Mucosa of rectum (tissue), 2 donors: ENCODE measurements around the gene MCL1.
"Not testable (repeated sequence)": the region's sequence is repeated elsewhere in the genome, so short reads cannot be mapped to it uniquely, and the experiment has no call there.

Experiments
- H3K27ac ChIP-seq, 2 donors: one replicate each; pipeline ENCODE4 v1.7.0; 2013; ENCODE audit warnings: inconsistent platforms in 2 of 2, low read depth in 2 of 2, low read length in 2 of 2
- H3K27me3 ChIP-seq, 2 donors: one replicate each; pipeline ENCODE4 v1.7.0; 2013; ENCODE audit warnings: low read length in 2 of 2; ENCODE audit not compliant: control insufficient read depth in 2 of 2, insufficient read depth in 2 of 2
- H3K36me3 ChIP-seq, 2 donors: one replicate each; pipeline ENCODE4 v1.7.0; 2013; ENCODE audit warnings: low read length in 2 of 2; ENCODE audit not compliant: control insufficient read depth in 2 of 2, insufficient read depth in 2 of 2
- H3K4me1 ChIP-seq, 2 donors: one replicate each; pipeline ENCODE4 v1.7.0; 2013; ENCODE audit warnings: low read length in 2 of 2, mild to moderate bottlenecking in 1 of 2; ENCODE audit not compliant: control insufficient read depth in 2 of 2, insufficient read depth in 2 of 2
- H3K4me3 ChIP-seq, 2 donors: one replicate each; pipeline ENCODE4 v1.7.0; 2013; ENCODE audit warnings: low read length in 2 of 2
- H3K9ac ChIP-seq, 2 donors: one replicate each; pipeline ENCODE4 v1.7.0; 2013; ENCODE audit warnings: low read length in 2 of 2, low read depth in 1 of 2, mild to moderate bottlenecking in 1 of 2
- H3K9me3 ChIP-seq, 2 donors: one replicate each; pipeline ENCODE4 v1.7.0; 2013; ENCODE audit warnings: low read length in 2 of 2; ENCODE audit not compliant: control insufficient read depth in 2 of 2
- donor health status: healthy.
- donor health status: Normal muscosa, but diverticular disease.

MCL1 gene

DNA sequence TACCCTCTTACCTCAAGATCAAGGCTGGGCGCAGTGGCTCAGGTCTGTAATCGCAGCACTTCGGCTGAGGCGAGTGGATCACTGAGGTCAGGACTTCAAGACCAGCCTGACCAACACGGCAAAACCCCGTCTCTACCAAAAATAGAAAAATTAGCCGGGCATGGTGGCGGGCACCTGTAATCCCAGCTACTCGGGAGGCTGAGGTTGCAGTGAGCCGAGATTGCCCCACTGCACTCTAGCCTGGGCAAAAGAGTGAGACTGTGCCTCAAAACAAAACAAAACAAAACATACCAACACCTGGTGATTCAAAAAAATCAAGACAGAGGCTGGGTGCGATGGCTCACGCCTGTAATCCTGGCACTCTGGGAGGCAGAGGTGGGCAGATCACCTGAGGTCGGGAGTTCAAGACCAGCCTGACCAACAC is 5.8 kb downstream of the MCL1 start:
- Histone ChIP-seq H3K9ac (peak overlapping the region; percentile 15 to 36), H3K27ac (peak overlapping the region in 1 of 2 donors; percentile 48), H3K4me1 (peaks cover 45 to 48% of the 10 kb centered on the region in 2 donors), H3K4me3 (peak overlapping the region; percentile 8 to 27), H3K36me3 (peaks cover 55 to 57% of the 10 kb centered on the region in 2 donors)
- H3K9me3 ChIP-seq, H3K27me3 ChIP-seq: not testable (repeated sequence)

DNA sequence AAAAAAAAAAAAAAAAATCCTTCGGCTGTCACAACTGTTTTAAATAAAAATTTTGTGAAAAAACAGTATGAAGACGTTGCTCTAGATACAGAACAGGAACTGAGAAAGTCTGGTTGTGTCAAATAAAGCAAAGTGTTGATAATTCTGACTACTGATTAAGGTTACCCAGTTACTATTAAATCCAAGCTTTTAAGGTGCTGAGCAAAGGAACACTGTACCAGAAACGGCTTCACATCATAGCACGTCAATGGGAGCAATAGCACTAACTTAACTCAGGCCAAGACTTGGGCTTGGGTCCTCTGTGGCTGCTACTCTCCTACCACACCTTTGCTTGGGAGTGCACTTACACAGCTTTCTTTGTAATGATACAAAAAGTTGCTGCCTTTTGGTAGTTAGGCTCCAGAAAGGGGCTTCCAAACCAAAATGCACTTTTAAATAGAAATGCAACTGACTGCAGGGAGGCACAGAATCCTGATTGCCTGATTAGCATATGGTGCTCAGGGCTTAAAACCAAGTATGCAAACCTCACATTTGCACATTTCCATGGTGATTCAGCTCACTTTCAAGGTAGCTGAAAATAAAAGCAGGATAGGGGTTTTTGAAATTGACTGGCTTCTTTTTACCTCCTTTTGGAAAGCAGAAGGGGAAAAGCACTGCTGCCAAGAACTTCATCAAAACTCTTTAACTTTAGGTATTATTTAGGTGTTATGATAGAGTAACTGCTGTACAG is 6.3 kb downstream of the MCL1 start:
- peak overlapping the region; percentile 8 to 27 for H3K4me3 ChIP-seq
- no peaks in the 10 kb centered on the region for H3K27me3 ChIP-seq
- peak overlapping the region; percentile 15 to 36 for H3K9ac ChIP-seq
- peak overlapping the region in 1 of 2 donors; percentile 48 for H3K27ac ChIP-seq
- H3K4me1 ChIP-seq: peaks cover 50 to 53% of the 10 kb centered on the region in 2 donors
- no peaks in the 10 kb centered on the region for H3K9me3 ChIP-seq
- peaks cover 53 to 55% of the 10 kb centered on the region in 2 donors for H3K36me3 ChIP-seq

DNA sequence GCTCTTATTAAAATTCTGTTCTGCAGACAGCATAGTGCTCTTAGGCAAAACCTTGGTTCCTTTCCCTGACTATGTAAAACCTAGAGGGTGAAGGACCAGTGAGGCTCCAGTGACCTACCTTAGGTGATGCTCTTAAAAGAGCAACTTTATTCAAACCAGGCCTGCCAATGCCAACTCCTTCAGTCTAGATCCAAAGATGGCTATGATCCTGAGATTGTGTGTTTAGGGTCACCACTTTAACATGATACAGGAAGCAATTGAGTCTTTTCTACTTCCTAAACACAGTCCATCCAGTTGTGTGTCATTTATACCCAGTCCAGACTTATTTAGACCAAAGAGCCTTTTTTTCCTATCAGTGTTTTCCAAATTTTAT is 10.8 kb downstream of the MCL1 start:
- Histone ChIP-seq H3K4me1 (peaks cover 58 to 67% of the 10 kb centered on the region in 2 donors), H3K4me3 (peak overlapping the region in 1 of 2 donors; percentile 73), H3K9ac (peak overlapping the region; percentile 44 to 74)

GRCh38 chr1:150567717-150568593 is 11.5 kb downstream of the MCL1 start:
- Histone ChIP-seq H3K9ac (peak overlapping the region; percentile 44 to 74), H3K36me3 (peaks cover 12 to 17% of the 10 kb centered on the region in 2 donors), H3K27ac (peak overlapping the region; percentile 87 to 95), H3K4me1 (peaks cover 58 to 67% of the 10 kb centered on the region in 2 donors), H3K27me3 (no peaks in the 10 kb centered on the region), H3K4me3 (peak overlapping the region; percentile 57 to 73), H3K9me3 (no peaks in the 10 kb centered on the region)

More for the DNA sequence above, 10.8 kb downstream of the MCL1 start:
- H3K36me3 ChIP-seq: peaks cover 19 to 23% of the 10 kb centered on the region in 2 donors
- H3K27me3 ChIP-seq: no peaks in the 10 kb centered on the region
- no peaks in the 10 kb centered on the region for H3K9me3 ChIP-seq
- peak overlapping the region; percentile 87 to 95 for H3K27ac ChIP-seq

DNA sequence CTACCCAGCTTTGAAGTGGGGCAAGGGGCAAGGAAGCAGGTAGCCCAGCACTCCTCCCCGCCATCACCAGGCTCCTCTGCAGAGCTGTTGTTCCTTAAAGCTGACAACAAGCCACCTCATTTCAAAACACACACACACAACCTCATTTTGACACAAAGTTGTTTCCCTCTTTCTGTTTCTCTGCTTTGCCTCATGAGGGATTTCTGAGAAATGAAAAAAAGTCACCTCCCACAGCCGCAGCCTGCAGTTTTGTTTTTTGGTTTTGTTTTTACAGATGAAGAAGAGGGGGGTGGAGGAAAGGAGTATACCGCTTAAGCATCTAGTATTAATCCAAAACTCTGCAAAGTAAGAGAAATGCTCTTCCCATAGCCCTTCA is 12.1 kb downstream of the MCL1 start:
- H3K4me3 ChIP-seq: peak overlapping the region; percentile 57 to 73
- peaks cover 10 to 14% of the 10 kb centered on the region in 2 donors for H3K36me3 ChIP-seq
- peak overlapping the region; percentile 87 to 95 for H3K27ac ChIP-seq
- peaks cover 63 to 72% of the 10 kb centered on the region in 2 donors for H3K4me1 ChIP-seq
- no peaks in the 10 kb centered on the region for H3K9me3 ChIP-seq
- no peaks in the 10 kb centered on the region for H3K27me3 ChIP-seq
- peak overlapping the region; percentile 44 to 74 for H3K9ac ChIP-seq

DNA sequence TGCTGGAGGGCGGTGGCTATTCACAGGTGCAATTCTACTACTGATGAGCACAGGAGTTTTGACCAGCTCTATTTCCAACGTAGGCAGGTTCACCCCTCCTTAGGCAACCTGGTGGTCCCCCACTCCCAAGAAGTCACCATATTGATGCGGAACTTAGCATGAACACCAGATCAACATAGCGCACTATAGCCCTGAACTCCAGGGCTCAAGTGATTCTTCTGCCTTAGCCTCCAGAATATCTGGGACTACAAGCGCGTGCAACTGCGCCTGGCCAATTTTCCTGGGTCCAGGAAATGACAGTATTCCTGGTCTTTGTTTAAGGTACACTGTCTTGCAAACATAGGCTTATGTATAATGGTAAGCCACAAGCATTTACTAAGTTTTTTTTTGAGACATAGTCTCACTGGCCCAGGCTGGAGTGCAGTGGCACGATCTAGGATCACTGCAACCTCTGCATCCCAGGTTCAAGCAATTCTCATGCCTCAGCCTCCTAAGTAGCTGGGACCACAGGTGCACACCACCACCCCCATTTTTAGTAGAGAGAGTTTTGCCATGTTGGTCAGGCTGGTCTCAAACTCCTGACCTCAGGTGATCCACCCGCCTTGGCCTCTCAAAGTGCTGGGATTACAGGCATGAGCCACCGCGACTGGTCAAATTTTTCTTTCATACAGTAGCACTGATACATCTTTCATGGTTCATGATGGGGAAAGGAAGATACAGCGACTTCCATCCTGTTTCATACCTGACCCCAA is 12.6 kb downstream of the MCL1 start:
- H3K36me3 ChIP-seq: peaks cover 10 to 14% of the 10 kb centered on the region in 2 donors
- no peaks in the 10 kb centered on the region for H3K9me3 ChIP-seq
- peak overlapping the region in 1 of 2 donors; percentile 73 for H3K4me3 ChIP-seq
- H3K4me1 ChIP-seq: peaks cover 68 to 73% of the 10 kb centered on the region in 2 donors
- H3K27ac ChIP-seq: peak overlapping the region; percentile 87 to 95
- H3K27me3 ChIP-seq: no peaks in the 10 kb centered on the region
- H3K9ac ChIP-seq: peak overlapping the region; percentile 44 to 74

DNA sequence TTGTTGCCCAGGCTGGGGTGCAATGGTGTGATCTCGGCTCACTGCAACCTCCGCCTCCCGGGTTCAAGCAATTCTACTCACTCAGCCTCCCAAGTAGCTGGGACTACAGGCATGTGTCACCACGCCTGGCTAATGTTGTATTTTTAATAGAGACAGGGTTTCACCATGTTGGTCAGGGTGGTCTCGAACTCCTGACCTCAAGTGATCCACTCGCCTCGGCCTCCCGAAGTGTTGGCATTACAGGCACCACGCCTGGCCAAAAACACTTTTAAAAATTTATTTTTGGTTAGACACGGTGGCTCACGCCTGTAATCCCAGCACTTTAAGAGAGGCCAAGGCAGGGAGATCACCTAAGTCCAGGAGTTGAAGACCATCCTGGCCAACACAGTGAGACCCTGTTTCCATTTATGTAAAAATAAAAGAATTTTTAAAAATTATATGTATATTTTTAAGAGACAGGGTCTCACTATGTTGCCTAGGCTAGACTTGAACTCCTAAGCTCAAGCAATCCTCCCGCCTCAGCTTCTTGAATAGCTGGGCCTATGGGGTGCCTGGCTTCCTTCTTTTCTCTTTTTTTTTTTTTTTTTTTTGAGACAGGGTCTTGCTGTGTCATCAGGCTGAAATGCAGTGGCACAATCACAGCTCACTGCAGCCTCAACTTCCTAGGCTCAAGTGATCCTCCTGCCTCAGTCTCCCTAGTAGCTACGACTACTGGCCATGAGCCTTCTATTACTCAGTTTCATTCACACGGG is 14.0 kb downstream of the MCL1 start:
- not testable (repeated sequence) for H3K9ac ChIP-seq, H3K27me3 ChIP-seq, H3K36me3 ChIP-seq, H3K4me3 ChIP-seq, H3K9me3 ChIP-seq
- Histone ChIP-seq H3K4me1 (peaks cover 77 to 79% of the 10 kb centered on the region in 2 donors), H3K27ac (peak overlapping the region; percentile 97 to 100)

GRCh38 chr1:150564051-150564991 is 15.1 kb downstream of the MCL1 start:
- Histone ChIP-seq H3K4me3 (peak overlapping the region; percentile 41 to 78), H3K9me3 (no peaks in the 10 kb centered on the region), H3K9ac (peak overlapping the region; percentile 80 to 87), H3K4me1 (peaks cover 79 to 82% of the 10 kb centered on the region in 2 donors), H3K27me3 (no peaks in the 10 kb centered on the region), H3K36me3 (no peaks in the 10 kb centered on the region), H3K27ac (peak overlapping the region; percentile 97 to 100)
